Myocyte (in vitro differentiated cells): ENCODE results near the gene SNUPN. TPM values are rescaled to one million over a fixed set of nuclear protein-coding genes. Genes with fewer than 3 reads are reported as not detected.
A peak's percentile ranks its signal among the peaks of the same experiment; 100 is the strongest.
"Not testable (repeated sequence)": the region's sequence is repeated elsewhere in the genome, so short reads cannot be mapped to it uniquely, and the experiment has no call there.

Experiments
- DNase-seq: peaks from one replicate; pipeline ENCODE4 v3.0.0-alpha.2; 2012; ENCODE audit warnings: low read depth
- total RNA-seq: library from RNA; depleted of rRNA; stranded (reverse); fragments of >200 nt; gene quantifications from 2 replicates; pipeline ENCODE4 v1.2.3, GENCODE V29; 2014

The SNUPN gene
- total RNA-seq, 1 donor from 2014 or later: 33.0 TPM

DNA sequence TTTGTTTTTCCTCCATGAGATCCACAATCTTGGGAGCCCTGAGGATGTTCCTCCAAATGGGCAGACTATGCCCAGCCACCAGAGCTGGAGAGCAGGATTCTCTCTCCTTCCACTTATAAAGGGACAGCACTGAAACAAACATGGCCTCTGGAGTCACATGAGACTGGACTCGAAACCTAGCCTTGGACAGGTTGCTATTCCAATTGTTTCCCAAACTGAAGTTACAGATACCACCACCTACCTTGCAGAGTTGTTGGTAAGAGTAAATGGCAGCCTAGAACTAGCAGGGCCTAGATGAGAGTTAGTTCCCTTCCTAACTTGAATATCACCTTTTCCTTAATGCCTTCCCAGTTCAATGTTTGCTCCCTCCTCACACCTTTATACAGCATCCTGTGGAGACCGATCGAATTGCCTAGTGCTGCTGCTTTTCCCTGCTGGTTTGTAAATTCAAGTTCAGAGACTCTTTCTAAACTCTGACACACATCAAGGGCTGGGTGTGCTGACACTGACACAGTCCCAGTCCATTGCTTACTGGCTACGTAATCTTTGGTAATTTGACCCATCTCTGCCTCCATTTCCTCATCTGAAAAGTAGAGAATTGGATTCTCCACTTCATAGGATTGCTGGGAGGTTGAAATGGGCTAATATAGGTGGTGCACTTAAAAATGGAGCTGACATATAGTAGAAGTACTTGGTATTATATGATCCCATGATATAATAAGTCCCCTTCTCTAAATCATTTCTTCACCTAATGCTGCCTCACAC, 11.9 kb upstream of the SNUPN start:
- no peak for DNase-seq

DNA sequence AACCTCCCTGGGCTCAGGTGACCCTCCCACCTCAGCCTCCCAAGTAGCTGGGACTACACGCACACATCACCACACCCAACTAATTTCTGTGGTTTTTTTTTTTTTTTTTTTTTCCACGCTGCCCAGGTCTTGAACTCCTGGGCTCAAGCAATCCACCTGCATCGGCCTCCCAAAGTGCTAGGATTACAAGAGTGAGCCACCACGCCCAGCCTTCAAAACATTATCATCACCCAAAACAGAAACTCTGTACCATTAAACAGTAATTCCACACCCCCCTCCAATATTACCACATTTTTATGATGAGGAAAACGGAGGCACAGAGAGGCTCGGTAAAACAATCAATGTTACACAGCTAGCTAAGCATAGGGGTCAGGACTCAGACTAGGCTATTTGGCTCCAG, 10.5 kb upstream of the SNUPN start:
- DNase-seq: no peak

DNA sequence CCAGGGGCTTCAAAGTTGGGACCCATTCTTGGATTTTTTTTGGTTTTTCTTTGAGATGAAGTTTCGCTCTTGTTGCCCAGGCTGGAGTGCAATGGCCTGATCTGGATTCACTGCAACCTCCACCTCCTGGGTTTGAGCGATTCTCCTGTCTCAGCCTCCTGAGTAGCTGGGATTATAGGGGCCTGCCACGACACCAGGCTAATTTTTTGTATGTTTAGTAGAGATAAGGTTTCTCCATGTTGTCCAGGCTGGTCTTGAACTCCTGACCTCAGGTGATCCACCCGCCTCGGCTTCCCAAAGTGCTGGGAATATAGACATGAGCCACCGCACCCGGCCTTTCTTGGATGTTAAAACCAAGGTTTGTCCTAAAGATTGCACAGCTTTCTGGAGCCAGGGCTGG, 8.4 kb upstream of the SNUPN start:
- not testable (repeated sequence) for DNase-seq

DNA sequence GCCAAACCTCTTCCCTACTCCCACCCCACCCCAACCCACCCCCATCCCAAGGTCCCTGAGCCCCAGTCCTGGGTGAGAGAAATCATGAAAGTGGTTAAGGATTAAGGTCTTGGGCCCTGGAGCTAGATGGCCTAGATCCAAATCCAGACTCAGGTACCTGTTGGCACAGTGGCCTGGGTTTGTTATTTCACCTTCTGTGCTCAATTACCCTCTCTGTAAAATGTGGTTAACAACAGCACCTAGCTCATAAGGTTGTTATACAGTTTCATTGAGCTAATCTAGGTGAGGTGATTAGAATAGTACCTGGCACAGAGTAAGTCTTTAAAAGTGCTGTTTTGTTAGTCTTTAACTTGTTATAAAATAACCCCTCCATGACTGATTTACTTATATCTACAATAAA, 6.4 kb upstream of the SNUPN start:
- DNase-seq: no peak

DNA sequence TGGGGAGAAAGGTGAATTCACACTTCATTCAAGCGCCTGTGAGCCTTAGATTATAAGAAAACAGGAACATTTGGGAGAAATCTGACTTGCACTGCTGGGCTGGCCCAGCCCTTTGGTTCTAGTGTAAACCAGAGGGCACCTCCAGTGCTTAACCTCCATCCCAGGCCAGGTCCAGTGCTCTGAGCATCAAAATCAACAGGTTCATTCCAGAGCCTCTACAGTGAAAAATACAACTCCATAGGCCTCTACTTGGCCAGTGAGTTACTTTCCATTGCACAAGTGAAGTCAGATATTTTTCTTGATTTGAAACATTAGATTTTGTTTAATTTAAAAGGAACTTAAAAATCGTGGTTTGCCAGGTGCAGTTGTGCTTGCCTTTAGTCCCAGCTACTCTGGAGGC, 3.0 kb downstream of the SNUPN start:
- DNase-seq: no peak

DNA sequence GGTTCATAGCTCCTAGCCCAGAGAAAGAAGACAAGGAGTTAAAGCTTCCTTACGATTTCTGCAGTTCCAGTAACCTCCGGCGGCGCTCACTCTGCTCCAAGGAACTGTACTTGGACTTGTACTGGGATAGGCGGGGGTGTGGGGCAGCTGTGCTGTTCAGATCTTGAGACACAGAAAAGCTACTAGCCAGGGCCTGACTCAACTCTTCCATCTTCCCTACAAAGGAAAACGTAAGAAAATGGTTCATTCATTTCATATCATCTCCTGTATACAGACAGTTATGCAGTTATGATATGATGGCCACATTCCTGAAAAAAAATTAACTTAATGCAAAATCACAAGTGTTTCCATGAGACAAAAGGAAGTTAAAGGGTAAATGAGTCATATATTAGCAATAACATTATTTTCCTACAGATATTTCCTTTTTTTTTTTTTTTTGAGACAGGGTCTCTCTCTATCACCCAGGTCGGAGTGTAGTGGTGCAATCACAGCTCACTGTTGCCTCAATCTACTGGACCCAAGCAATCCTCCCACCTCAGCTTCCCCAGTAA, 4.6 kb downstream of the SNUPN start:
- peak; percentile 88 for DNase-seq

DNA sequence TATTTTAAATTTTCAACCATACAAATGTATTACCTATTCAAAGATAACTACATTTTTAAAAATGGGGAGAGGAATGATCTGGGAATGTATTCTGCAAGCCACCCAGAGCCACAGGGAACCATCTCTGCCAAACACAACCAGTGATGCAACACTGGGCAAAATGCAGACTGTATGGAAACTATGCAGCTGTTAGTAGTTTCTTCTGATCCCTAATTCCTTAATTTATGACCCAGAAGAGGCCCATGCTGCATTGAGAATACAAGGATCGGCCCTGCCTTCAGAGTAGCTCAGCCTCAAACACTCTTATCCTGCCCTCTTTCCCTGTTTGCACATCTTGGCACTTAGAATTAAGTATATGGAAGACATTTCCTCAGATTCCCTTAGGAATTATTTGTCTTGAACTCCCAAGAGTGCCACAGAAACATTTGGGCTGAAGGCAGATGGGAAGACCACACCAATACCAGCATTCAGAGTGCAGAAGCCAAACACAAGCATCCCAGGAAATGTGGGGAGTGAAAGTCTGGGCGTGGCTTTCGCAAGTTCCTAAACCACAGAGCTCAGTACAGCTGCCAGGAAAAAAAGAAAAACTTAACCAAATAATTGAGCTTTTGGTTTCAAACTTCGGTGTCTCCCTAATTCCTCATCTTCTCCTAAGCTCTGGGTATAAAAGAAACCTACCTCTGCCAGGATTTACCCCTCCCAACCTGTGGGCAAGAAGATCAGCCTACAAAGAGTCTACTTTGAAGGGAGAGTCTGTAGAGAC, 5.3 kb downstream of the SNUPN start:
- peak; percentile 84 for DNase-seq

DNA sequence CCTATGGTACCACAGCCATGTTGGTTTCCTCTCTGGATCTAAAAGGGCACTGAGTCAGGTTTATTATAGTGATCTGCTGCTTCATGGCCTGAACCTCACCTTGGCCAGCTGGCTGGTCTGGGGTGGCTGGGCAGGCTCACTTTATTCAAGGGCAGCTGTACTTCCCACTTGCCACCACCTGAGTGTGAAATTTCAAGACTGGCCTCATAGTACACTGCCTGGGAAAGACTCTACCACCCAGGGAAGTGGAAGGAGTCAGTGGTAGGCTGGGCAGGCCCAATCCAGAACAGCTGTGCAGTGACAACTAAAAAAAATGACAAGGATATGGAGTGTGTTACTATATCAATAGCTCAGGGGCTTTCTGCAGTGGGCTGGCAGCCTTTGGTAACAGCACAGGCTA, 8.8 kb downstream of the SNUPN start:
- DNase-seq: peak; percentile 75

DNA sequence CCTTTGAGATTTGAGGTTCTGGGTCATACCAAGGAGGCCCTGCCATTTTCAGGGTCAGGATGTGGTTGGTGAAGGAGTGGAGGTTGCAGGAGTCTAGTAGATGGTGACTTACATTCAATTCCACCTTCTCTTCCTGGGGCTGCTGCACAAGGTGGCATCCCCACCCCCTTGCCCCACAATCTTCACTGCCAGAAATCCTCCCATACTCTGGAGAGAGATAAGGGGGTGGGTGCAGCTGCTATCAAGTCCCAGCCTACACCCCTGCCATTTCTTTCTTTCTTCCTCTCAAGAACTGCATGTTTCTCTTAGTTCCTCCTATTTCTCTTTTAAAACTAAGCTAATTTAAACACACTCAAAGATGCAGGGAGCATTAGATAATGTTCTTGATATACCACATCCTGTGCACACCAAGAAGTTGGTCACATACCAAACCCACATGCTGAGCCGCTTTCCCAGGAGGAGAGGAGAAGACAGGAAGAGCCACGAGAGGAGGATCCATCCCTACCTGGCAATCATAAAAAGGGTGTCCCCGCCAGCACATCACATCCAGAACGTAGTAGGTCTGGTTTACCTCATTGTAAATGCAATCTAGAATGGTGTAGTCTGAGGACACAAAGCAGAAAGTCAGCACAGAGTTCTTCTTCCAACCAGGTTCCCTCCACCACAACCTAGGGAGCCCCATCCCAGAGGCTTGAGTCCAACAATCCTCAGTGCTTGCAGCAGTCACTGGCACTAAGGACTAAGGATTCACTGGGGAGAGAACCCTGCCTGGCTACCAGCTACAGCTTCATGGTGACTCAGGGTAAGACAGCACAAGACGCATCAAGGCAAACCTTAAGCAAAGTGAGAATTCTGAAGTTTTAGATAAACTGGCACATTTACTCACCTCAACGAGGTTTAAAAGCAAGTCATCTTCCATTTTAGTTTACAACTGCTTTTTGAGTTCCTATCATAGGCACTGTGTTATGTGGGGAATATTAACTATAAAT, 18.5 kb downstream of the SNUPN start:
- DNase-seq: peak; percentile 39

DNA sequence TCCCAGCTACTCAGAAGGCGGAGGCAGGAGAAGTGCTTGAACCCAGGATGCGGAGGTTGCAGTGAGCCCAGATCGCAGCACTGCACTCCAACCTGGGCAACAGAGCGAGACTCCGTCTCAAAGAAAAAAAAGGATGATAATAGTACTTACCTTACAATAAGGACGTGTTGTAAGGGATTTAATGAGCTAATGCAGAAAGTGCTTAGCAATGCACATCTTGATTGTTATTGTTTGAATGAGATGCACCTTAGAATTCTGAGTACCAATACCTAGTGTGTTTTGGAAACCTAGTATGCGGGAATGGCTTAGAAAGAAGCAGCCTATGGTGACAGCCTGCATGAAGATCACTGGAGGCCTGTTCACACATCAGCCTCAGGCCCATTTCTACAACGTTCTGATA, 19.5 kb downstream of the SNUPN start:
- no peak for DNase-seq

DNA sequence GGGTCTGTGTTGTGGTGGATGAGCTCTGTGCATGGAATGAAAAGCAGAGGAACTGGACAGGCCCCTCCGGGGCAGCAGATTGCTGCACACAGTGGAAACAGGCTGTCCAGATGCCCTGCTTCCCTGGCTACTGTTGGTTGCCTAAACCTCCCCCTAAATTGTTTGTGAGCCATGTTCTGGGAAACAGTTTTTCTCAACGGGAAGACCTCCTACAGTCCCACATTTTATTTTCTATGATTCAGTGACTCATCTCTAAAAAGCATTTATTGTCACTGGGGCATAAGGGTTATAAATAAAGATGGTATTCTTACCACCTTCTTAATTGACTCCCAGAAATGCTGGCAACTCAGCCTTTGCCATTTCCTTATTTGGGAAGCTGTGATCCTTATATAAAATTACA, 26.1 kb downstream of the SNUPN start:
- DNase-seq: no peak

DNA sequence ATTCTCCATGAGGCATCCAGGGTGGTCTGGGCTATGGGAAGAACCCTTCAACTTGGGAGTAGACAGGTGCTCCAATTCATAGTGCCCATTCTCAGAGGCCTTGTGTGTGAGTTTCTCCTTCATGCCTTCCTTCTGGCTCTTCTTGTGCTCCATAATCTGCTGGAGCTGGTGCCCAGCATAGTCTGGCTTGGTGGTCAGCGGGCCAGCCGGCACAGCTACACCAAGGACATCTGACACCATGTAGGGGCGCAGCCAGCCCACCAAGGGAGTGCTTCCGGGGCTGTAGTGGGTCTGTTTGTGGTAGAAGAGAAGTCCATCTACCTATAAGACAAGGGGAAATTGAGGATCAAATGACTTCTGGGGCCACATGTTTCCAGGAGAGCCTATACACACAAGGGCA, 27.2 kb downstream of the SNUPN start:
- no peak for DNase-seq

DNA sequence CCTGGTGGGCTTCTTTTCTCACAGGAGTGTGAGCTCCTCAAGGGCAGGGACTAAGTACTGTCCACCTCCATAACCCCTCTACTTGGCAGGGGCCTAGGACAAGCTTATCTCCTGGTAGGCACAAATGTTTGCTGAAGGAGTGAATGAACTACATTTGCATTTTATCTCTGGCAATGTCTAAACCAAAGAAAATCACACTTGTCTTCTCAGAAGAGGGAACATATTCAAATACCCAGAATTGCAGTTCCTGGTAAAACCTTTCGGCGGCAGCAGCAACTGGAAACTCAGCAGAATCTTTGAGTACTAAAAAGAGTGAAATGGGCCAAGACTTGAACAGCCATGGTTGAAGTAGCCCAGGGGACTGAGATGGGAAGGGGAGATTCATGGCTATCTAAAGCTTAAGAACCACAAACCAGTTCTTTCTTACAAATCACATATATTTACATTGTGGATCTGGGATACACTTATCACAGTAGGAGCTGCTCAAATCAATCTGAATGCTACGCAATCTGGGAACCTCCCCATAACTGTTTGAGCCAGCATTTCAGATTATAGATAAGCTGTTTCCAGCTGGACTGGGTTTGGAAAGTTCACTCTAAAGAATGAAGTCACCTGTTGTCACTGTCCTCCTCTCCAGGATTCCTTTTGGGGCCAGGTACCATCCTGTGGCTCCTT, 27.7 kb downstream of the SNUPN start:
- DNase-seq: no peak

DNA sequence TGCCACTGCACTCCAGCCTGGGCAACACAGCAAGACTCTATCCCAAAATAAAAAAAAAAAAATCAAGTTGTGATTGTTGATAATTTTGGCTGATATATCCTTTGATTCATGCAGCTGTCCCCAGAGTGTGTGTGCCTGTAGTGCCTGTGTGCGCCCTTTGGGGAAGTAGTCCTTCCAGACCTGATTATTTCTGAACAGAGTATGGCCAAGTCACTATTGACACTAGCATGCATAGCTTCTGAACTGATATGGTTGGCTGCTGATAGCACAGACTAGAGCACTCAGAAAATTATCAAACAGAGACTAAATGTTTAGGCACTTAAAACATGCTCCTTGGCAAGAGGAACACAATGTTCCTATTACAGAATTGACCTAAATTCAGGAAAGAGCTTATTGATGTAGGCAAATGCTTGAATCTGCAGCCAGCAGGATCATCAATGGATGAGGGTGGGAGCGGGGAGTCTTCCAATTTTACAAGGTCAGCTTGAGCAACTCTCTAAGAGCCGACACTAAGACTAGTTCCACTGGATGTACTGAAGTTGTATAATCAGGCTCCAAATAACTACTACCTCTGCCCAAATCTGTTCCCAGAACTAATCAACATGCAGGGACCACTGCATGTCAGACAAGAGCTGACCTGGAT, 28.7 kb downstream of the SNUPN start:
- DNase-seq: no peak

DNA sequence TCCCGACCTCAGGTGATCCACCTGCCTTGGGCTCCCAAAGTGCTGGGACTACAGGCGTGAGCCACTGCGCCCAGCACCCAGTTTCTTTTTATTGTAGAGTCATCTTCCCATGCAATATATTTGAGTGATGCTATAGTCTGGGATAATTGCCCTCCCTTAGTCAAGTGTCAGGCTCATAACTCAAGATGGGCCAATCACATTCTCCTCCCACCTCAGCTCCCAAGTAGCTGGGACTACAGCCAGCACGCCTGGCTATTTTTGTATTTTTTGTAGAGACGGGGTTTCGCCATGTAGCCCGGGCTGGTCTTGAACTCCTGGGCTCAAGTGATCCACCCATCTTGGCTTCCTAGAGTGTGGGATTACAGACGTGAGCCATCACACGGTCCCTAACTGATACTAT, 31.2 kb downstream of the SNUPN start:
- DNase-seq: no peak

DNA sequence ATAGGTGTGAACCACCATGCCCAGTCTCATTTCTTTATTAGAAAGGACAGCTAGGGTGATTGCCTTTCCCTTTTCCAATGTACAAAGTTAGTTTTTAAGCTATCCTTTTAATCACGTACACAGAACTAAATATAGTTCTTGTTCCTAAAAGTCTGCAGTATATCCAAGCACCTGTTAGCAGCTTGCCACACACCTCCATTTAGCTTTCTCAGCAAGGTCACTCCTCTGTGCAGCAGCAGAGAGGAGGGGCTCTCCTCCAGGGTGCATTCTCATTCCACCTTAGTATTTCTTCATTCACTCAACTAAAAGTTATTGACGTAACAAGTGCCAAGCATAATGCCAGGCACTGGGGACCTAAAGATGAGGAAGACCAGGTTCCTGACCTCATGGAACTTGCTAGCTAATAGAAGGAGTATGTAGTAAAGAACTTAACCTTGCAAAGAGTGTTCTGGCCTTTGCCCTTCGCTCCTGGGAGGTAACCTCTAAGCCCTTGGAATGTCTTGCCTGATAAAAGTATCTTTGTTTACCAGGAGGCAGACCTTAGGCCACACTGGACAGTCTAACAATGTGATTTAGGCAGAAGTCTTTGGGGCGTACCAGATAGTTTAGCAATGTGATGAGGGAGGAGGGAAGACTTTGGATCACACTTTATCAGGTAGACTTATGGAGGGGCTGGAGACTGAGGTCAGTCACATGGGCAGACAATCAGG, 33.7 kb downstream of the SNUPN start:
- no peak for DNase-seq

DNA sequence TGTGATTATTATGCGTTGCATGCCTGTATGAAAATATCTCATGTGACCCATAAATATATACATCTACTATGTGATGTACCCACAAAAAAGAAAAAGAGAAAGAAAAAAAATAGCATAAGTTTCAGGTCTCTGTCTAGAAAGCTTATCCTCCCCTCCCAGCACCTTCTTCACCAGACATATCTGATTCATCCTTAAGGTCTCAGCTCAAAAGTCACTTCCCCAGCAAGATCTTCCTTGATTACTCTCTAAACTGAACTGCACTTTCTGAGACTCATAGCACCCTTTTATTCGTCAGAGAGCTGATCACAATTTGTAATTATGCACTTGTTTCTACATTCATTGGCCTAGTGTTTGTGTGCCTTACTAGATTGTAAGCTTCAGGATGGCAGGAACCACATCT, 35.3 kb downstream of the SNUPN start:
- DNase-seq: no peak

DNA sequence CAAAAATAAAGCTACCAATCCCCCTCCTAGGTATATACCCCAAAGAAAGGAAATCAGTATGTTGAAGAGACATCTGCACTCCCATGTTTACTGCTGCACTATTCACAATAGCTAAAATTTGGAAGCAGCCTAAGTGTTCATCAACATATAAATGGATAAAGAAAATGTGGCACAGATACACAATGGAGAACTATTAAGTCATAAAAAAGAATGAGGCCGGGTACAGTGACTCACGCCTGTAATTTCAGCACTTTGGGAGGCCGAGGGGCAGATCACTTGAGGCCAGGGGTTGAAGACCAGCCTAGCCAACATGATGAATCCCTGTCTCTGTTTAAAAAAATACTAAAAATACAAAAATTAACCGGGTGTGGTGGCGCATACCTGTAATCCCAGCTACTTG, 36.5 kb downstream of the SNUPN start:
- no peak for DNase-seq

DNA sequence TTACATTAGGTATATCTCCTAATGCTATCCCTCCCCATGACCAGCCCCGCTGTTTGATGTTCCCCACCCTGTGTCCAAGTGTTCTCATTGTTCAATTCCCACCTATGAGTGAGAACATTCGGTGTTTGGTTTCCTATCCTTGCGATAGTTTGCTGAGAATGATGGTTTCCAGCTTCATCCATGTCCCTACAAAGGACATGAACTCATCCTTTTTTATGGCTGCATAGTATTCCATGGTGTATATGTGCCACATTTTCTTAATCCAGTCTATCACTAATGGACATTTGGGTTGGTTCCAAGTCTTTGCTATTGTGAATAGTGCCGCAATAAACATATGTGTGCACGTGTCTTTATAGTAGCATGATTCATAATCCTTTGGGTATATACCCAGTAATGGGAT, 39.1 kb downstream of the SNUPN start:
- DNase-seq: not testable (repeated sequence)

DNA sequence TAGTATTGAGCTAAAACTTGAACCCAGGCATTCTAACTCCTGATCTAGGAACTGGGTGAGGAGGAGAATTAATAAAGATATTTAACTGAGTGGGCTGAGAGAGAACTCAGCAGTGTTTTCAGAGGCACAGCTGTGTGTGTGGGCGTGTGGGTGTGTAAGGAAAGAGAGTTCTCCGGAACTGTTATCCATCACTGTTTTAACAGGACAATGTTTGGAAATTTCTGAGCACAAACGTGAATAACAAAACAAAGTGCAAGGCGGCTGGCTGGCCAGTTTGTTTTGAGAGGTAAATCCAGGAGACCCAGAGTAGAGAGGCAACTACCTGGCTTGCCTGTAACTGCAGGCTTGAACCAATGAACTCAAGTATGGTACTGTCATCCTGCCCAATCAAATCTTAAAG, 41.4 kb downstream of the SNUPN start:
- no peak for DNase-seq
